Memory B cell (primary cell): ENCODE results near the gene GPR22.
A peak's percentile ranks its signal among the peaks of the same experiment; 100 is the strongest.

Experiments
- ATAC-seq: fragments of 150-1000 bp; cut with Tn5 transposase; 2 replicates; pipeline ENCODE4 v1.10.0; 2021; ENCODE audit warnings: low read depth, mild to moderate bottlenecking, moderate library complexity
- DNase-seq, 2 donors: peaks; one replicate each; pipeline ENCODE4 v3.0.0; 2022; ENCODE audit warnings: low spot score in 2 of 2
- H3K27ac Mint-ChIP-seq: one replicate; pipeline ENCODE4 v1.8.0; 2022; ENCODE audit warnings: mild to moderate bottlenecking, moderate library complexity, mixed read lengths
- H3K27me3 Mint-ChIP-seq: one replicate; pipeline ENCODE4 v1.8.0; 2022; ENCODE audit warnings: mixed read lengths
- H3K36me3 Mint-ChIP-seq: one replicate; pipeline ENCODE4 v1.8.0; 2022; ENCODE audit warnings: mild to moderate bottlenecking, mixed read lengths
- H3K4me1 Mint-ChIP-seq: one replicate; pipeline ENCODE4 v1.8.0; 2022; ENCODE audit warnings: mixed read lengths
- H3K4me3 Mint-ChIP-seq: one replicate; pipeline ENCODE4 v1.8.0; 2022; ENCODE audit warnings: mild to moderate bottlenecking, moderate library complexity, mixed read lengths
- H3K9me3 Mint-ChIP-seq: one replicate; pipeline ENCODE4 v1.8.0; 2022; ENCODE audit warnings: mixed read lengths

Gene GPR22

GRCh38 chr7:107463139-107464078 is 6.4 kb upstream of the GPR22 start:
- Mint-ChIP-seq H3K4me3 (no peak overlapping the region), H3K9me3 (no peaks in the 10 kb centered on the region), H3K27ac (no peak overlapping the region), H3K36me3 (peaks cover 8% of the 10 kb centered on the region), H3K4me1 (peaks cover 3% of the 10 kb centered on the region), H3K27me3 (no peaks in the 10 kb centered on the region)
- peak; percentile 87 for ATAC-seq
- peak; percentile 35 to 40 for DNase-seq

GRCh38 chr7:107464666-107465226 is 5.1 kb upstream of the GPR22 start:
- Mint-ChIP-seq H3K9me3 (no peaks in the 10 kb centered on the region), H3K27me3 (no peaks in the 10 kb centered on the region), H3K4me1 (peaks cover 3% of the 10 kb centered on the region), H3K36me3 (no peaks in the 10 kb centered on the region), H3K4me3 (no peak overlapping the region), H3K27ac (peak overlapping the region; percentile 9)
- DNase-seq (no peak), ATAC-seq (no peak)

- Mint-ChIP-seq H3K27ac (no peak overlapping the region), H3K4me3 (no peak overlapping the region), H3K27me3 (no peaks in the 10 kb centered on the region), H3K9me3 (no peaks in the 10 kb centered on the region), H3K36me3 (no peaks in the 10 kb centered on the region), H3K4me1 (peaks cover 9% of the 10 kb centered on the region)
- DNase-seq: no peak
- ATAC-seq: no peak
These were observed 1.9 kb upstream of the GPR22 start for GRCh38 chr7:107467972-107468371.

GRCh38 chr7:107468824-107469223 is 1.0 kb upstream of the GPR22 start:
- Mint-ChIP-seq H3K27me3 (no peaks in the 10 kb centered on the region), H3K4me3 (no peak overlapping the region), H3K4me1 (peaks cover 9% of the 10 kb centered on the region), H3K36me3 (no peaks in the 10 kb centered on the region), H3K9me3 (no peaks in the 10 kb centered on the region), H3K27ac (no peak overlapping the region)
- DNase-seq: no peak
- no peak for ATAC-seq

- H3K36me3 Mint-ChIP-seq: no peaks in the 10 kb centered on the region
- DNase-seq (no peak), ATAC-seq (no peak)
- H3K27ac Mint-ChIP-seq: no peak overlapping the region
- H3K9me3 Mint-ChIP-seq: no peaks in the 10 kb centered on the region
- H3K4me1 Mint-ChIP-seq: peaks cover 11% of the 10 kb centered on the region
- no peaks in the 10 kb centered on the region for H3K27me3 Mint-ChIP-seq
- H3K4me3 Mint-ChIP-seq: no peak overlapping the region
These were observed 1.6 kb downstream of the GPR22 start for GRCh38 chr7:107471292-107472070.

- Mint-ChIP-seq H3K27ac (no peak overlapping the region), H3K9me3 (no peaks in the 10 kb centered on the region), H3K27me3 (no peaks in the 10 kb centered on the region), H3K4me3 (no peak overlapping the region), H3K36me3 (no peaks in the 10 kb centered on the region), H3K4me1 (peaks cover 11% of the 10 kb centered on the region)
- DNase-seq: no peak
- no peak for ATAC-seq
These were observed 2.3 kb downstream of the GPR22 start for GRCh38 chr7:107472116-107472515.

- Mint-ChIP-seq H3K27ac (no peak overlapping the region), H3K4me3 (no peak overlapping the region), H3K4me1 (peaks cover 8% of the 10 kb centered on the region), H3K9me3 (no peaks in the 10 kb centered on the region), H3K27me3 (no peaks in the 10 kb centered on the region), H3K36me3 (peaks cover under 1% of the 10 kb centered on the region)
- ATAC-seq: no peak
- DNase-seq: no peak
These were observed 4.3 kb downstream of the GPR22 start for GRCh38 chr7:107474104-107474521.

GRCh38 chr7:107479303-107479702 is 9.4 kb downstream of the GPR22 start:
- Mint-ChIP-seq H3K27me3 (no peaks in the 10 kb centered on the region), H3K27ac (no peak overlapping the region), H3K36me3 (peaks cover 2% of the 10 kb centered on the region)

GRCh38 chr7:107480932-107481331 is 11.1 kb downstream of the GPR22 start:
- Mint-ChIP-seq H3K27ac (no peak overlapping the region), H3K9me3 (no peaks in the 10 kb centered on the region), H3K36me3 (peaks cover 2% of the 10 kb centered on the region), H3K4me1 (peaks cover 11% of the 10 kb centered on the region), H3K4me3 (no peak overlapping the region), H3K27me3 (no peaks in the 10 kb centered on the region)
- no peak for DNase-seq
- ATAC-seq: no peak

More at GRCh38 chr7:107479303-107479702, 9.4 kb downstream of the GPR22 start:
- Mint-ChIP-seq H3K9me3 (no peaks in the 10 kb centered on the region), H3K4me3 (no peak overlapping the region), H3K4me1 (peaks cover 7% of the 10 kb centered on the region)
- DNase-seq (no peak), ATAC-seq (no peak)

- Mint-ChIP-seq H3K4me3 (no peak overlapping the region), H3K36me3 (peaks cover 2% of the 10 kb centered on the region), H3K9me3 (no peaks in the 10 kb centered on the region), H3K27ac (no peak overlapping the region), H3K27me3 (no peaks in the 10 kb centered on the region), H3K4me1 (peaks cover 12% of the 10 kb centered on the region)
- ATAC-seq: no peak
- DNase-seq: no peak
These were observed 12.7 kb downstream of the GPR22 start for GRCh38 chr7:107482571-107482970.

- Mint-ChIP-seq H3K36me3 (no peaks in the 10 kb centered on the region), H3K27me3 (no peaks in the 10 kb centered on the region), H3K9me3 (no peaks in the 10 kb centered on the region), H3K4me3 (no peak overlapping the region), H3K27ac (no peak overlapping the region), H3K4me1 (peaks cover 6% of the 10 kb centered on the region)
- ATAC-seq (no peak), DNase-seq (no peak)
These were observed 16.2 kb downstream of the GPR22 start for GRCh38 chr7:107486041-107486440.

GRCh38 chr7:107492875-107493274 is 23.0 kb downstream of the GPR22 start:
- no peaks in the 10 kb centered on the region for H3K9me3 Mint-ChIP-seq

GRCh38 chr7:107494315-107494751 is 24.5 kb downstream of the GPR22 start:
- H3K27ac Mint-ChIP-seq: no peak overlapping the region
- ATAC-seq (no peak), DNase-seq (no peak)
- peaks cover 20% of the 10 kb centered on the region for H3K4me1 Mint-ChIP-seq
- H3K27me3 Mint-ChIP-seq: no peaks in the 10 kb centered on the region
- H3K36me3 Mint-ChIP-seq: peaks cover 18% of the 10 kb centered on the region
- no peaks in the 10 kb centered on the region for H3K9me3 Mint-ChIP-seq
- H3K4me3 Mint-ChIP-seq: no peak overlapping the region

More at GRCh38 chr7:107492875-107493274, 23.0 kb downstream of the GPR22 start:
- Mint-ChIP-seq H3K27ac (no peak overlapping the region), H3K27me3 (no peaks in the 10 kb centered on the region), H3K4me1 (peaks cover 14% of the 10 kb centered on the region), H3K4me3 (no peak overlapping the region), H3K36me3 (peaks cover 12% of the 10 kb centered on the region)
- ATAC-seq: no peak
- no peak for DNase-seq

GRCh38 chr7:107494884-107495283 is 25.0 kb downstream of the GPR22 start:
- Mint-ChIP-seq H3K27me3 (no peaks in the 10 kb centered on the region), H3K9me3 (no peaks in the 10 kb centered on the region), H3K4me3 (no peak overlapping the region), H3K27ac (no peak overlapping the region), H3K4me1 (peaks cover 20% of the 10 kb centered on the region), H3K36me3 (peaks cover 20% of the 10 kb centered on the region)
- ATAC-seq: no peak
- DNase-seq: no peak
